Panc1 (cell line): ENCODE measurements around the gene CDH15.

Source experiments
- CTCF ChIP-seq: fragments of 450-650 bp; IDR thresholded peaks from 2 replicates; pipeline ENCODE4 v1.5.1; 2017; ENCODE audit warnings: mild to moderate bottlenecking
- POLR2AphosphoS5 ChIP-seq: IDR thresholded peaks from 2 replicates; pipeline ENCODE4 v1.6.1; 2012; ENCODE audit warnings: mild to moderate bottlenecking, low read depth, low read length, moderate library complexity
- SIN3A ChIP-seq: IDR thresholded peaks from 2 replicates; pipeline ENCODE4 v1.6.1; 2012; ENCODE audit warnings: low read depth, mild to moderate bottlenecking, low read length, moderate library complexity, borderline replicate concordance; ENCODE audit not compliant: insufficient read depth

DNA sequence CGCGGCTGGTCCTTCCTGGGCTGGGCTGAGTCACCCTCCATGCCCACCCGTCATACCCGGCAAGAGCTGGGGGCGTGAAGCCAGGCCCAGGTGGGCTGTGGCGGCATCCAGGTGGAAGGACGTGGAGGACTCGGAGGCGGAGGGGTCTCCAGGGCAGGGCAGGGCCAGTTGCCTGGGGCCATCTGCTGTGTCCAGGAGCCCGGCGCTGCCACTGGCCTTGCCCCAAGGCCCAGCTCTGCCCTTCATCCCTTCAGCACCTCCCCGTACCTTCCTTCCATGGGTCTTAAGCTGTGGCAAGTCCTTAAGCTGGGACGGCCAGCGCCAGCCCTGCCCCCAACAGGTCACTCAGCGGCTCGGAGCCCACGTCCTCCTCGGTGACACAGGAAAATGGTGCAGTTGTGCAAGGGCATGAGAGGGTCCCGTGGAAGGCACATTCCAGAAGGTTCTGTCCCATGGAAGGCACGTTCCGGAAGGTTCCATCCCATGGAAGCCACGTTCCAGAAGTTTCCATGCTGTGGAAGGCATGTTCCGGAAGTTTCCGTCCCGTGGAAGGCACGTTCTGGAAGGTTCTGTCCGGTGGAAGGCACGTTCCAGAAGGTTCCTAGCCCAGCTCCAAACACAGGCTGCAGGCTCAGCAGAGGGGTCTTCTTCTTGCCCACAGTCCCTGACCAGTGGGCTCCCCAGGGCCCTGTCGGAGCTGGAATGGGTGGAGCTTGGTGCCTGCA, 10.4 kb upstream of the CDH15 start:
- TF ChIP-seq CTCF (no peak), POLR2AphosphoS5 (no peak), SIN3A (no peak)
